SU-DHL-6 (cell line): ENCODE results near the gene PDZD4.

Experiments used
- H2AFZ ChIP-seq: fragments of 200-600 bp; sonication (generic); 2 replicates; pipeline ENCODE4 v1.6.1; 2014; ENCODE audit warnings: low read depth, mild to moderate bottlenecking, moderate library complexity, mixed read lengths, antibody characterized with exemption, low read length; ENCODE audit not compliant: severe bottlenecking
- H3F3A ChIP-seq: fragments of 200-600 bp; shearing (Covaris generic); 2 replicates; pipeline ENCODE4 v1.6.0; 2016; ENCODE audit warnings: antibody characterized with exemption, mild to moderate bottlenecking; ENCODE audit not compliant: insufficient read depth
- H3K27ac ChIP-seq: fragments of 200-600 bp; sonication (generic); 2 replicates; pipeline ENCODE4 v1.5.1; 2016; ENCODE audit warnings: low read depth, mild to moderate bottlenecking, low read length, moderate library complexity, mixed read lengths
- H3K27me3 ChIP-seq: fragments of 200-600 bp; sonication (generic), shearing (Covaris generic); 2 replicates; pipeline ENCODE4 v1.6.0; 2014; ENCODE audit warnings: mild to moderate bottlenecking, low read length
- H3K36me3 ChIP-seq: fragments of 200-600 bp; sonication (generic); 2 replicates; pipeline ENCODE4 v1.6.1; 2014; ENCODE audit warnings: mild to moderate bottlenecking, low read length, mixed read lengths
- H3K4me2 ChIP-seq: fragments of 300-600, 200-600 bp; shearing (Covaris generic), sonication (generic); 2 replicates; pipeline ENCODE4 v1.6.0; 2014; ENCODE audit warnings: low read length, low read depth, mild to moderate bottlenecking; ENCODE audit not compliant: poor library complexity, severe bottlenecking
- H3K4me3 ChIP-seq: fragments of 200-600 bp; sonication (generic); 2 replicates; pipeline ENCODE4 v1.5.1; 2014; ENCODE audit warnings: antibody characterized with exemption, low read length, mild to moderate bottlenecking, mixed read lengths; ENCODE audit not compliant: insufficient read depth, poor library complexity, severe bottlenecking
- H3K79me2 ChIP-seq: fragments of 200-600 bp; sonication (generic); 2 replicates; pipeline ENCODE4 v1.6.1; 2014; ENCODE audit warnings: mild to moderate bottlenecking, low read length, moderate library complexity; ENCODE audit not compliant: insufficient read depth
- H3K9ac ChIP-seq: fragments of 200-600 bp; sonication (generic); 2 replicates; pipeline ENCODE4 v1.7.0; 2014; ENCODE audit warnings: mild to moderate bottlenecking, low read length
- H3K9me2 ChIP-seq: fragments of 200-600 bp; sonication (generic); replicated peaks from 2 replicates; pipeline ENCODE4 v1.6.1; 2014; ENCODE audit warnings: low read length; ENCODE audit not compliant: insufficient read depth
- H3K9me3 ChIP-seq: fragments of 200-600 bp; sonication (generic); 2 replicates; pipeline ENCODE4 v1.6.1; 2014; ENCODE audit warnings: low read length, mixed read lengths; ENCODE audit not compliant: insufficient read depth
- H4K20me1 ChIP-seq: fragments of 200-600 bp; sonication (generic); 2 replicates; pipeline ENCODE4 v1.6.1; 2014; ENCODE audit warnings: low read depth, mild to moderate bottlenecking, antibody characterized with exemption, low read length, moderate library complexity, mixed read lengths
- CTCF ChIP-seq: fragments of 200-600 bp; sonication (generic); IDR thresholded peaks from one replicate; pipeline ENCODE4 v1.5.1; 2017; ENCODE audit warnings: antibody characterized with exemption, mild to moderate bottlenecking, low read length, moderate library complexity; ENCODE audit not compliant: insufficient read depth, poor library complexity, severe bottlenecking
- EZH2phosphoT487 ChIP-seq: fragments of 200-600 bp; sonication (generic), shearing (Covaris generic); conservative IDR thresholded peaks from 2 replicates; pipeline ENCODE4 v1.6.1; 2018; ENCODE audit warnings: mild to moderate bottlenecking, antibody characterized with exemption, low read length, moderate library complexity, mixed read lengths

The PDZD4 gene

GRCh38 chrX:153830640-153831428 is 490 bp upstream of the PDZD4 start:
- Histone ChIP-seq H3K36me3 (no peaks in the 10 kb centered on the region), H3K9me2 (no peaks in the 10 kb centered on the region), H3K4me3 (no peak overlapping the region), H3K79me2 (no peaks in the 10 kb centered on the region), H3K9ac (no peak overlapping the region), H2AFZ (no peak overlapping the region), H4K20me1 (no peaks in the 10 kb centered on the region), H3K4me2 (no peak overlapping the region), H3F3A (no peaks in the 10 kb centered on the region), H3K27ac (no peak overlapping the region), H3K9me3 (no peaks in the 10 kb centered on the region), H3K27me3 (no peaks in the 10 kb centered on the region)
- TF ChIP-seq CTCF (no peak), EZH2phosphoT487 (no peak)

- Histone ChIP-seq H3K4me3 (no peak overlapping the region), H3K4me2 (no peak overlapping the region), H3K27me3 (no peaks in the 10 kb centered on the region), H3K9me2 (no peaks in the 10 kb centered on the region), H3F3A (no peaks in the 10 kb centered on the region), H3K27ac (no peak overlapping the region), H3K9ac (no peak overlapping the region), H4K20me1 (no peaks in the 10 kb centered on the region), H3K9me3 (no peaks in the 10 kb centered on the region), H2AFZ (no peak overlapping the region), H3K79me2 (no peaks in the 10 kb centered on the region), H3K36me3 (no peaks in the 10 kb centered on the region)
- TF ChIP-seq EZH2phosphoT487 (no peak), CTCF (no peak)
Measured at GRCh38 chrX:153829549-153829798, 870 bp downstream of the PDZD4 start.

DNA sequence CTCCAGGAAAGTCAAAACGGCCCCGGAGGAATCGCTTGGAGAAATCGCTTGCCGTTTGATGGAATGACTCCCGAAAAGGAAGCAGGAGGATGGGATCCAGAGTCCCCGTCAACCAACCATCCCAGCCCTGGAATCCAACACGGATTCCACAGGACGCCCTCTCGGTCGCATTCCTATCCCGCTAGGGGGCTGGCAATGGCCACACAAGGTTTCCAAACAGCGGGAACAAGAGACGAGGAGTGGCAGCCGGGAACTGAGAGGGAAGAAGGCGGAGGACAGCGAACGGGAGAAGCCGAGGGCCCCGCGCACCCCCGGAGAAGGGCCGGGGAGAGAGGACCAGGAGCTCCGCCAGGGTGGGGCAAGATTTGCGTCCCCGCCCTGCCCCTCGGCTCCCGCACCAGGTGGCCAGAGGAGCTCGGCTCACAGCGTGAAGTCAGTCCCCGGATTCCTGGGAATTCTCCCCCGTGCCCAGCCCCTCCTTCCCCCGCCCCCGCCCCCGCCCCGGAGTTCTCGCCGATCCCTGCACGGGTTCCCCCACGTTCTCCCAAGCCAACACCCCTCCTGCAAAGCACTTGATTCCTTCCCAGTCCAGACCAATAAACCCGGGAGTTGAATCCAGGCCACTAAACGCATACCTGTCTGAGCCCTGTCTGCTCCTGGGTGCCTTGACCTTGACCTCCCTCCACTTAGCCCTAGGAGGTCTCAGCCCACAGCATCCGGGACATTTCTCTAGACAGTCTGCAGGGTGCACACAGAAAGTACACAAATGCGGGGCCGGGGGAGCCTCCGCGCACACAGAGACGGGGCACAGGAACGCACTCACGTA is 1.4 kb downstream of the PDZD4 start:
- Histone ChIP-seq H3K9me3 (no peaks in the 10 kb centered on the region), H3K4me2 (no peak overlapping the region), H3K27ac (no peak overlapping the region), H3K36me3 (no peaks in the 10 kb centered on the region), H3F3A (no peaks in the 10 kb centered on the region), H3K9me2 (no peaks in the 10 kb centered on the region), H3K79me2 (no peaks in the 10 kb centered on the region), H3K27me3 (no peaks in the 10 kb centered on the region), H4K20me1 (no peaks in the 10 kb centered on the region), H3K9ac (no peak overlapping the region), H2AFZ (no peak overlapping the region), H3K4me3 (no peak overlapping the region)
- no peak for TF ChIP-seq EZH2phosphoT487
- TF ChIP-seq CTCF, result no peak
